ENCODE data around the gene ENO3.
A peak's percentile ranks its signal among the peaks of the same experiment; 100 is the strongest.

The ENO3 gene

DNA sequence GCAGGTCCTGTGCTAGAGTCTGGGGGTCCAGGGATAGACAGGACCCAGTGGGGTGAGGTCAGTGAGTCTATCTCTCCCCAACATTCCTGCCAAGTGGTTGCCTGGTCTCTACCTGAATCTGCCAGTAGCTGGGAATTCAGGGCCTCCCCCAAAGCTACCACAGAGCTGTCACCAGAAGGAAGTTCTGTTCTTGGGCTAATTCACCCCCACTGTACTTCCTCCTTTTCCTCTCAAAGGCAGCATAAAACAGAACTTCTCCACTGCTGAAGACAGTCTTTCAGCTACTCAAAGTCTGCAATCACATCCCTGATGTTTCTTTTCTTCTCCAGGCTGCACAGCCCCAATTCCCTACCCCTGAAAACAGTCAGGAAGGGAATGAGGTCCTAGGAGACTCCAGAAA is 27.8 kb downstream of the ENO3 start:
- DNase-seq: no peak

DNA sequence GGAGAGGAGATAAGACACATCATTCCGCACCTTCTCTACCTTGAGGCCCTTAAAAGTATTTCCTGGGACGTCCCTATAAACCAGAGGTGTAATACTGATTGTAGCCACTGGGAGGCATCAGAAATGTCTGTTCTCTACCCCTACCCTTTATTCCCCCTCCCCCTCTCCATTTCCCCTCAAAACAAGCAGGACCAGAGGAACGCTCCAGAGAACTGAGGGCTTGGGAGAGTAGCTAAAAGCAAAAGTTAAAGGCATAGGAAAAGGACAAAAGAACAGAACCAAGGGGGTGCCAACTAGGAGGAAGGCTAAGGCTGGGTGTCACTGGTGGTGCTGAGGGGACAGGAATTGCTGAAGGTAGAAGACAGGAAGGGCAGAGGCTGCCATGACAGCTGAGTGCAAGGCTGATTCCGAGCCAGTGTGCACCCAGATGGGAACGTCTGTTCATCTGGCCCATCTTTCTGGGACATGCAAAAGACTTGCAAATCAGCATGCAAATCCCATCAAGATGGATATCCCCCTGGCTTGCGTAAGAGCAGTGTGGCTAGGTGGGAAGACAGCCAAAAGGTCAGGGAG is 29.8 kb downstream of the ENO3 start:
- DNase-seq: no peak

GRCh38 chr17:4982305-4982704 is 31.4 kb downstream of the ENO3 start:
- DNase-seq: no peak

GRCh38 chr17:4986403-4986802 is 35.5 kb downstream of the ENO3 start:
- DNase-seq: no peak

- peak; percentile 72 to 83 (median 80) for DNase-seq
Measured at GRCh38 chr17:4986951-4987766, 36.2 kb downstream of the ENO3 start, which contains the start of gene CAMTA2. Gene CAMTA2 (minus strand): TSS chr17:4987675. CDS start chr17:4986222, 1,453 bp downstream.

GRCh38 chr17:4987767-4988567 is 37.0 kb downstream of the ENO3 start:
- no peak for DNase-seq

GRCh38 chr17:4994081-4994595 is 43.2 kb downstream of the ENO3 start:
- DNase-seq: no peak

- peak; percentile 72 to 85 (median 78) for DNase-seq
Measured at GRCh38 chr17:4997302-4998026, 46.5 kb downstream of the ENO3 start, which contains the start of the genes INCA1 and KIF1C. Gene INCA1 (minus strand): TSS chr17:4997522. CDS start chr17:4994437, 3,085 bp downstream. Gene KIF1C (plus strand): TSS chr17:4997950. CDS start chr17:5000247, 2,297 bp downstream.

DNA sequence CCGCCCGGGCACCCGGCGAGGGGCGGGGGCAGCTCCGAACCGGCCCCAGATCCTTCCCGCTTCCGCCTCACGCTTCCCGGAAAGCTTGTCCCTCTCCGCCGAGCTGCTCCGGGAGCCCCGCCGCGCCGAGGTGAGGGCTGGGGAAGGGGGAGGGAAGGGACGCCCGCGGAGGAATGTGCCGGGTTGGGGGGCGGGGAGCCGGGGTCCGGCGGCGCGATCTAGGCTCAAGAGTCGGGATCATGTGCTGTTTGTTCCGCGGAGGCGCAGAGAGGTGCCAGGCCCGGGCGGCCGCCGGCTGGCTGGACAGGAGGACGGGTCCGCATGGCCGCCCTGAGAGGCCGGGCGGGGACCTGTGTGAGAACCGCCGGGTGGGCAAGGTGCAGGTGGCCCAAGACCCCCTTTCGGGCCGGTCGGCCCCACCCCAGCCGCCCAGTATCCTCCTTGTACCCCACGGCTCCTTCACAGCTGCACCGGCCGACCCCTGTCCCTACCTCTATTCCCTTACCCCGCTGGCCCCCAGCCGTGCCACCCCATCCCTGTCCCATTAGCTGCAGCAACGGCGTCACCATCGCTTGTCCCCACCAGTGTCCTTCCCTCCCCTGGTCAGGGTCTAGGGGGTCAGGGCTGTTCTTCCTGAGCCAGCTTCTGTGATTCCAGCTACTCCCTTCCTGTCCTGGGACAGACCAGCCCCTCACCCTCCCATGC is 47.3 kb downstream of the ENO3 start:
- DNase-seq: no peak

GRCh38 chr17:4998732-4999429 is 48.0 kb downstream of the ENO3 start:
- DNase-seq: no peak

GRCh38 chr17:4999430-5000093 is 48.6 kb downstream of the ENO3 start:
- DNase-seq: no peak

GRCh38 chr17:5000237-5000639 is 49.3 kb downstream of the ENO3 start:
- DNase-seq: no peak

DNA sequence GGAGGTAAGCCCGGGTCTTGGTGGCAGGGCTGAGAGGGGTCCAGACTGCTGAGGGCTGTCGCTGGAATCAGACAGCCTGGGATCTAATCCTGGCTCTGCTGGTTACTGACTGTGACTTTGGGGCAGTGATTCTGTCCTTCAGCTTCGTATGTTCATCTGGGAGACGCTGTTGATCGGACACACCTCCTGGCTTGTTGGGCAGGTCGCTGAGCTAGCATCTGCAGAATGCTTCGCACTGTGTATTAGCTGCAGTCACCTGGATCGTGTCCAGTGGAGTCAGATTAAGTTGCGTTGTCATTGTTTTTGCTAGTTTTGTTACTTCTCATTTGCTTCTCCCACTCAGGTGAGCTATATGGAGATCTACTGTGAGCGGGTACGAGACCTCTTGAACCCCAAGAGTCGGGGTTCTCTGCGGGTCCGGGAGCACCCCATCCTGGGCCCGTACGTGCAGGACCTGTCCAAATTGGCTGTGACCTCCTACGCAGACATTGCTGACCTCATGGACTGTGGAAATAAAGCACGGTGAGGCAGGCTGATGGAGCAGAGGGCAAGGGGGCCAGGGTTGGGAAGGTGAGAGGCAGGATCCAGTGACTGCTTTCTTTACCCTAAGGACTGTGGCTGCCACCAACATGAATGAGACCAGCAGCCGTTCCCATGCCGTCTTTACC is 51.3 kb downstream of the ENO3 start:
- DNase-seq: no peak

DNA sequence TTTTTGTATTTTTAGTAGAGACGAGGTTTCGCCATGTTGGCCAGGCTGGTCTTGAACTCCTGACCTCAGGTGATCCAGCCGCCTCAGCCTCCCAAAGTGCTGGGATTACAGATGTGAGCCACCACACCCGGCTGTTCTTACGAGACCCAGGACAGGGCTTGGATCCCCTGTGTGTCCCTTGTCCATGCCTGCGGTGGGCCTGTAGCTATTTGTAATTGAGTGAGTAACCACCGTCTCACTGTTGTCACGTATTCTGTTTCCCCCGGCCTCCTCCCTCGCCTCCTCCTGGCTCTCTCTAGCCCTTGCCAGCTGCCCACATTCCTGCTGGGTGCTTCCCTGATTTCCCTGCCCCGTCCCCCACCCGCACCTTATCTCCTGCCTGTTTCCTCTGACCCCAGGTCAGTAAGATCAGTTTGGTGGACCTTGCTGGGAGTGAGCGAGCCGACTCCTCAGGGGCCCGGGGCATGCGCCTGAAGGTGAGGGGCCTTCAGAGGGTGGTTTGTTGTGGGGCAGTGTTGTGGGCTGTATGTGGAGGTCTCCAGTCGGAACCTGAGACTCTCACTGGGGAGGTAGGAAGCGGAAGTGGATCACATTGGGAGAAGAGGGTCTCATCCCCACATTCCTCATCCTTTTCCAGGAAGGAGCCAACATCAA is 52.4 kb downstream of the ENO3 start:
- DNase-seq: no peak
